ENCODE measurements around the gene MACC1.

The MACC1 gene, protein sequence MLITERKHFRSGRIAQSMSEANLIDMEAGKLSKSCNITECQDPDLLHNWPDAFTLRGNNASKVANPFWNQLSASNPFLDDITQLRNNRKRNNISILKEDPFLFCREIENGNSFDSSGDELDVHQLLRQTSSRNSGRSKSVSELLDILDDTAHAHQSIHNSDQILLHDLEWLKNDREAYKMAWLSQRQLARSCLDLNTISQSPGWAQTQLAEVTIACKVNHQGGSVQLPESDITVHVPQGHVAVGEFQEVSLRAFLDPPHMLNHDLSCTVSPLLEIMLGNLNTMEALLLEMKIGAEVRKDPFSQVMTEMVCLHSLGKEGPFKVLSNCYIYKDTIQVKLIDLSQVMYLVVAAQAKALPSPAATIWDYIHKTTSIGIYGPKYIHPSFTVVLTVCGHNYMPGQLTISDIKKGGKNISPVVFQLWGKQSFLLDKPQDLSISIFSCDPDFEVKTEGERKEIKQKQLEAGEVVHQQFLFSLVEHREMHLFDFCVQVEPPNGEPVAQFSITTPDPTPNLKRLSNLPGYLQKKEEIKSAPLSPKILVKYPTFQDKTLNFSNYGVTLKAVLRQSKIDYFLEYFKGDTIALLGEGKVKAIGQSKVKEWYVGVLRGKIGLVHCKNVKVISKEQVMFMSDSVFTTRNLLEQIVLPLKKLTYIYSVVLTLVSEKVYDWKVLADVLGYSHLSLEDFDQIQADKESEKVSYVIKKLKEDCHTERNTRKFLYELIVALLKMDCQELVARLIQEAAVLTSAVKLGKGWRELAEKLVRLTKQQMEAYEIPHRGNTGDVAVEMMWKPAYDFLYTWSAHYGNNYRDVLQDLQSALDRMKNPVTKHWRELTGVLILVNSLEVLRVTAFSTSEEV

DNA sequence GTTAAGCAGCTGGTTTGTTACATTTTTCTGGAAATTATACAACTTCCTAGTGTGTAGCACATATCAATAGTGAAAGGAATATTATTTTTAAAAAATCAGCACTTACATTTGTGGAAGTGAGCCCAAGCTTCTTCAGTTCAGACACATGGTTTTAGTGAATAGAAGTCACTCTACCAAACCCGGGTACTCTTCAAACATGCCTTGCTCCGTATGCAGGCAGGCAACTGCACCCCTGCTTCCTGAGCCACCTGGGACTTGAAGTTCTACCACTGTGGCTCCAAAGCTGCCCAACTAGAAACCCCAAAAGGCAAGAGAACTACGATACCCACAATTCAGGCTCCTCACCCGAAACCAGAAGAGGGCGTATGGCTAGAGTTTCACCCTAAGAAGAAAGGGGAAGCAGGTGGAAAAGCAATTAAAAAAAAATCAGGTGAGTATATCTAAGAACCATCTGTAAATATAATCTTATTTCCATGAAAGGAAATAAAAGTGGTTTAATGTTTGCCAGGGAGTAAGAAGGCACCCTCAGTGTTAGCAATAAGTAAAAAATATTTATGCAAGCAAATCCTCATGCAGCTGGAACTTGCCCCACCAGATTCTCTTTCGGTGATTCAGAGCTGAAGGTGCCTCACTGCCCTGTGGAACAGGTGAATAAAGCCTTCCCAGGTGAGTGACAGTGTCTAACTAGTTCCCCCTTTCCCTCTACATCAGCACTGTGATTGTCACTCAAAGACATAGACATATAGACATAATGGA, at the start of gene MACC1:
MACC1 (minus strand) TSS at position 192 of the 756 bp plus-strand sequence. CDS start 55,522 bp downstream, outside the sequence.
- DNase-seq = no peak

DNA sequence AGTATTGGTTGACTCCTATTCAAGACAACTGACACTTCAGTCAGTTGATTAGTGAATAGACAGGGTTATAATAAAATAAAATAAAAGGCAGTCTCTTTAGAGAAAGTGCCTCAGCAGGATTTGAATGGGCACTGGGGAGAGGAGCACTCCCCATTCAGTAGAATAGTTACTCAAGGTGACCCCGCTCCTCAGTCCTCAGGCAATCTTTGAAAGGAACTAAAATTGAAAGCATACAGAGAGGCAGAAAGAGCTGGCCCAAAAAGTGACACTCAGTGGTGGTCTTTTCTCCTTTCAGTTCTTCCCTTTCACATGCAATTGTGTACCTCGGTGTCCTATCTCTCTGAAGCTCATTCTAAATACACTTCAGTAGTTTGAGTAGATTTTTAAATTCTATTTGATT, 47.4 kb upstream of the MACC1 start:
- no peak for DNase-seq

DNA sequence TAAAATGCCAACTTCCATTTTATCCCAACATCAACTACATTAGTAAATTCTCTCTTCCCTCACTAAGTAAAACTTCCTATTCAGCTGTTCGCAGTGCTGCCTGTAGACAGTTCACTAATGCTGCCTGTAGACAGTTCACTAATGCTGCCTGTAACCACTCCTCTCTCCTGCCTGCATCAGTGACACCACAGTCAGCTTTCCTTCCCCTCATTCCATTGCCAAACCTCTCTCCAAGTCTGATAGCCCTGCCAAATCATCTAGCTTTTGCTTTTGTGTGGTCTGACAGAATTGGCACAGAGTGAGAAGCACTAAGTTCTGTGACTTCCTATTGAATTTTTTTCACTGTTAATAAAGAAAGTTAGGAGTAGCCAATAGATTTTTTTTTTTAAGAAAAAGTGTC, 43.0 kb upstream of the MACC1 start:
- no peak for DNase-seq

DNA sequence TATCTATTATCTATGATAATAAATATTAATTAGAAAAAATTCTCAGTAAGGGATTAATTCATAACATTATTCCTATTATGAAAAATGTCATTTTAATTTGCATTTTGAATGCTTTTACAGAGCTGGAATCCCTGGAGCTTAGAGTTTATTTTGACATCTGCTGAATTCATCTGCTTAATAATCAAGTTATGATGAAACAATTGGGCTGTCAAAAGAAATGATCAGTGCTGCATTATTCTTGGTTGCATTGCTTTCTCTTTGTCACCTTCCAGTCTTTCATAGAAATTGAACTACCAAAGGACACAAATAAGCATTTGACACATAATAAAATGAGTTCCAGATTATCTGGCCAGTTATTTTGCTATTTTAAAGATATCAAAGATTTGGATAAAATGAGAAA, 40.0 kb upstream of the MACC1 start:
- DNase-seq = no peak

DNA sequence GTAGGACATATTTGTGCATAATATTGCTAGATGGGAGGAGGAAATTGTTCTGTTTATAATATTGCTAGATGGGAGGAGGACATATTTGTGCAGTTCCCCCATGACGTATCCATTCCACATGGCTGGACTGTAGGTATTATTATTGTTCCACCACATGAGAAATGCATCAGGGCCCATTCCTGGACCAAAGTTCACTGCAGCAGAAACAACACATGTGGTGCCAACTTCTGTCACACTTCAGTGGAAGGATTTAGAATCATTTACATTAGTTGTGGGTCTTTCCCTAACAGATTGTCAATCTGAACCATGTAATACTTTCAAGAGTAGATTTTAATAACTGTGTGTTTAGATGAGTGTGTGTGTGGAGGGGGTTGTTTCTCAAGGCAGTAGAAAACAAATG, 32.7 kb upstream of the MACC1 start:
- DNase-seq = no peak

DNA sequence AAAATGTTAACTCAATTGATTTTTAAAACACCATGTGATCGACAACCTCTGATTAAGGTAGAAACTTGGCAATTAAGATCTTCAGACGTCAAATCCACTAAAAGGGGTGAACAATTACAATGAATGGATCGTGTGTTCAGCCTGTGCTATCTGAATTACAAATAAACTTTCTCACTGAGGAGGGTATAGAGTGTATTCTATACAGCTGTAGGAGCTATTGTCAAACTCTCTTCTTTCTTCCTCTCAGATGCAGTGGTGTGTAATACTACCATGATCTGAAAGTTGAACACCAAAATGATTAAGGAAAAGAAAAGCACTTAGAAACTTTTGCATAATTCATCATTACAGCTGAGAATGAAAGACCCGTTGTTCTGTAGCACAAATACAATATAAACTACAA, 32.2 kb upstream of the MACC1 start:
- no peak for DNase-seq

DNA sequence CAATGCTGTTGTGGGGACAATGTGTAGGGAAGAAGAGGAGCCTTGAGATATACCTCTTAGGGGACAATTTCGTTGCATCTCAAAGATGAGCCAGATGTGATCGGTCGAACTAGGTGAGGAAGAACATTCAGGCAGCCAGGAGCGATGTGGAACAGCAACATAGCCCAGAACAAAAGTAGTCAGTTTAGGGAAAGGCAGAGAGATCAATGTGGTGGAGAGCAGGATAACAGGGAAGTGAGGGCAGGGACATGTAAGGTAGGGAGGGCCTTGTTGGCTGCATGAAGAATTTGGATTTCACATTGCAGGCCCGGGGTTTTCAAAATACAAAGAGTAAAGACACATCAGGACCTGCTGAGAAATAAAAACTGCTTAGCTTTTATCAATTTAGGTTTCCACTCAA, 29.1 kb upstream of the MACC1 start:
- DNase-seq = no peak

DNA sequence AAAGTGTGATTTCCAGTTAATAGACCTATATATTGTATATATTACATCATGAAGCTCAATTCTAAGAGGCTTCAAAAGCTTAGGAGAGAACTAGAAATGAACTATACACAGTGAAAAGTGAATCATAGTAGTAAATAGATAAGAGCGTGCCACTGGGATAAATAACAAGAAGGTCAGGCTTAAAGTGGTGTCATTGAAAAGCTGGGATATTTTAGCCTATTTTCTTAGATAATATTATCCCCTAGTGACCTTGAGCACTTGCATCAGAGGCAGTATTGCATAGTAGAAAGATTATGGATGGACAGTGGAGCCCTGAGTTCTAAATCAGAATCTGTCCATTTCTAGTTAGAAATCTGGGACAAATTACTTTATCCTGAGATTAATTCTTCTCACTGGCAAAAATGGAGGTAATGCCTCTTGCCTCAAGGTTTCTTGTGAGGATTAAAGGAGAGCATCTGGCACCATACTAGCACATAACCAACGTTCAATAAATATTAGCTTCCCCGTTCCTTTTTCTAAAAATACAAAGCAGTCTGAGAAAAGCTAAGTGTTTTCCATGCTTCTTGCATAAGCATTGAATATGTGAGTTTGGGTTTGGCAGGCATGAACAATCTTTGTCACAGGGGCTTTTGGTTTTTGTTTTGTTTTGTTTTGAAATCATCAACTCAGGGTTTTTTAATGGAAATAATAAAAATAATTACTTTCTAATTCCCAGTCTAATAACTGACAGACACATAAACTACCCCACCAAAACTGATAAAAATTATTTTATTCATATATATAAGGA, 27.3 kb upstream of the MACC1 start:
- DNase-seq = no peak

DNA sequence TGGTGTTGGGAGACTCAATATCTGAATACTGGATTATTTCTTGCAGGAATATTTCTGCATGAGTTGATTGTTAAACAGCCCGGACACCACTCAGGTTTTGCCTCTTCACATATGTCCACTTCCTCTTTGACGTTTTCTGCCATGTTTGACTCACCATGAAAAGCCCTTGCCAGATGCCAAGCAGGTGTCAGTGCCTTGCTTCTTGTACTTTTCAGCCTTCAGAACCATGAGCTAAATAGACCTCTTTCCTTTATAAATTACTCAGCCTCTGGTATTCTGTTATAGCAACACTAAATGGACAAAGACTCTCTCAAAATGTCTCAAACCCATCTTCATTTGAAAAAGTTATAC, 24.7 kb upstream of the MACC1 start:
- no peak for DNase-seq

DNA sequence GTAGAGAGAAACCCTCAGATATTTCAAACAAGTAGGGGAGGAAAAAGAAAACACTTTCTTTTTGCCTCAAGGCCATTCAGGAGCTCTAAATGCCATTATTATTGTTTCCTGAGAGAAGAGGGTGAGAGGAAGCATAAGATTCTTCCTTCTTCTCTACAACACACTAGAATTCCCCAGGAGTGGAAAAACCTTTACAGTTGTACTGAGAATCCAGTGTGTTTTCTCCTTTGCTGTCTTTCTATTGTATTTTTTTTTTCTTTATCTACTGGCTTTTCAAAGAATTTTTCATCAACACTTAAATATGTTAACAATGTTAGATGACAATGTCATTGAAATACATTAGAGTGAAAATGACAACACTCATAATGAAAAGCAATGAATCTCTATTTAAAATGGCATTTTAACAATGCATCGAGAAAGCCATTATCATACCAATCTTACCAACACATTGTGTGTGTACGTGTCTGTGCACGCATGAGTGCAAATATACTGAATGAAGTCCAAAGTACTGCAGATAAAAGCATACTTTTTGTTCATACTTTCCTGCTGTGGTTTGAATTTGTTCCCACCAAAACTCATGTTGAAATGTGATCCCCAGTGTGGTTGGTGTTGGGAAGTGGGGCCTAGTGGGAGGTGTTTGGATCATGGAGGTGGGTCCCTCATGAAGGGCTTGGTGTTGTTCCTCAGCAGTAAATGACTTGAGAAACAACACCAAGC, 24.2 kb upstream of the MACC1 start:
- DNase-seq = no peak

DNA sequence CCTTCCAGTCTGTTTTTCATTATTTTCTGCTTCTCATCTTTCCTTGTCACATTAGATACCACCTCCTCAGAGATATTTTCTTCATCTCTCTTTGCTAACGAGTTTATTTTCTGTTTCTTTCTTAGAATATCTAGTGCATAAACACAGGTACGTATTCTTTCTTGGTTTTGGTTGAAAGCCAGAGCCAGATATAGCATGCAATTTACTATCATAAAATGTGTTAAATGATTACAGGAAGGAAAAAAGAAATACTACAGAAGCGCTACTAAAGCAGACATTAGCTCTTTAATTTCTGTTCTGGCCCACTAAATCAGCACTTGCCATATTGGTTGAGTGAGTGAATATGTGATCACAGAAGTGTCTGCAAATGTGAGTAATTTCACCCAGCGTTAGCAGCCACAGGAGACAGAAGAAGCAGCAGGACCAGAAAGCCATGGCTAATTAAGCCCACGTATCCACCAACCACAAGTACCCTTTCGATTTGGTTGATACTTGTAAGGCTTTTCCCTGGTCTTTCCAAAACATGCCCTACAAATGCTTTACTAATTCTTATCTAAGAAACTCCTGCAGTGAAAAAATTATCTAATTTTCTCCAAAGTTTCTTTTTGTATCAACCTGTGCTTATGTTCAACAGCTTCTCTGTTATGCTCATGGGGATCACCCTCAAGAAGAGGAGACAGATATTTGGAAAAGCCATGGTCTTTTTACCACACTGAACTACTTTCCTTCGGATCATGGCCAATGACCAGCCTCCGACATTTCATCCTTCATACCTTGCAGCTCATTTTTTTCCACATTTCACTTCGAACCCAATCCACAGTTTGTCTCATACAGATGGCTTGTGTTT, 23.1 kb upstream of the MACC1 start:
- no peak for DNase-seq

DNA sequence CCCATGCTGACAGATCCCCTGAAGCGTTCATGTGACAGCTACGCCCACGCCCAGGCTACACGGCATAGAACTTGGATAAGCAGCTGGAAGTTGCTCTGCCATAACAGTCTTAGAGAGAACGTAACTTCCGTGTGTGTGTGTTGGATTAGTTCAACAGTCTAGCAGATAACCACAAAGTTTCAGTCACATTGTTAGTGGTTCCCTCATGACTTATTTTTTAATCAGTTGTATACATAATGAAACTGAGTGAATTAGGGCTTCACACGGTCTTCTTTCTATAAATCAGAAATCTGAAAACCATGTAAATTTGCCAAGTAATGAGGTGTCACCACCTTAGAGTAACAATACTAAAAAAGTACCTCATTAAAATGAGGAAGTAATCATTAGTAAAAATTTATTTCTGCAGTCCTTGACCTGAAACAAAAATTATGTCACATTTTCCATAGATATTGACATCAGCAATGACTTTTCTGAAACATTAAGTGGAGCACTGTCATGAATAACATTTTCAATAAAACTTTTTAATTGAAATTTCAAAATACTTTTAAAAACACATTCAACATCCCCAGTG, 21.7 kb upstream of the MACC1 start:
- DNase-seq = no peak

DNA sequence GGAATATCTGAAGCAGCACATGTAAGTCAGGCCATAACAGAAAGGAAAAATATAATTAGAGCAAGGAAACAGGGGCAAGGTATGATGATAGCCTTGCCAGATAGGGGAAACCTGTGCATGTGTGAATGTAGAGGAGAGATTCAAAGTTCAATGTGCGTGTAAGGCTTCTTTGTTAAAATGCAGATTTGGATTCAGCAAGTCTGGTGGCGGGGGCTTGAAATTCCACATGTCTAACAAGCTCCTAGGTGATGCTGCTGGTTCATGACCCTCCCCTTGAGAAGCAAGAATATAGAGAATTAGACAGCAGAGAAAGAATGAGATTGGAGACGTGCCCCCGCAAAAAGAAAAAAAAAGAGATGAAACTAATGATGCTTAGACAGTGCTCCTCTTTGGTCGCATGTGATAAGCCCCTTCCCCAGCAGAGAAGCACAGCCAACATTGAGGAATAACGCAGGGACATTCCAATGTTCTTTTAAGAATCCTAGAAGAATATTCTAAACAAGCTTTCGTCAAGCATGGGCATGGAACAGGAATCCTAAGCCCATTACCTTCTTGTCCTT, 21.1 kb upstream of the MACC1 start:
- no peak for DNase-seq

DNA sequence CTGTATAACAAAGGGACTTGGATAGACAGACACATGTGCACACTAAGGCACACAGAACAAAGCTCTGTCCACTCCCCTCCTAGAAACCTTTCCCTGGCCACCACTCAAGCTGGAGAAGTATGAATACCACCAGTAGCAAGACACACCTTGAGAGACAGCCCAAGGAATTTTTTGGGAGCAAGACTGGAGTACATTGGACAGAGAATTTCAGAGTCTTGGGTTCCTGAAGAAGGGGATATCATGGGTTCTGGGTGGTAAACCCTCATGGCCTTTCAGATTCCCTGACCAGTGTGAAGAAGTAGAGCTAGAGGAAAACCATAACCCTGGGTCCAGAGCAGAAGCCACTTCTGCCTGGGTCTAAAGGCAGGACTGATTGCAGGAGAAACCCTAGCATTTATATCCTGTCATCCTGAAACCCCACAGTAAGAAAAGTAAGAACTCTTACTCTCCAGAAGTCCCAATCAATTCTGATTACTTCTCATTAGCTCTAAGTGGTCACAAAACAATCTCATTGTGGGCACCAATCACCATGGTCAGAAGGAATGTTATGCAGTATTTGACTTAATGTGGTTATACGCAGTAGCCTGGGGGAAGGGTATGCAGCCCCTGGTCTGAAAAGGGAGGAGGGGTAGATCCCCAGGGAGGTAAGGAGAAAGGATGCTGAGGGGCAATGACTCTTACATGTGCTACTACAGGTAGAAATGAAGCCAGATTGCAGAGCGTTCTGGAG, 20.4 kb upstream of the MACC1 start:
- DNase-seq = no peak

DNA sequence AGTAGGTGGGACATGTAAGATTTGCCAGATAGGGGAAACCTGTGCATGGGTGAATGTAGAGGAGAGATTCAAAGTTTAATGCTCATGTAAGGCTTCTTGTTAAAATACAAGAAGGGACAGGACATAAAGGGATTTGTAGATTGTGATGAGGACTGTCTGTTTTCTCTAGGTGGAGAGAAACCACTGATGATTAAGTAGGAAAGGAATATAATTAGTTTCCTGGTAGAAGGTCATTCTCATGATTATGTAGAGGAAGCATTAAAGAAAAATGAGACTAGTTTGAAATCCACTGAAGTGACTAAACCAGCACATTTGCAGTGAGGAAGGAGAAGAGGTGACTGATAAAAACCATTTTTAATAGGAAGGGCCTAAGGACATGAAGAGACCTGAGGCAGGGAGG, 19.6 kb upstream of the MACC1 start:
- no peak for DNase-seq

DNA sequence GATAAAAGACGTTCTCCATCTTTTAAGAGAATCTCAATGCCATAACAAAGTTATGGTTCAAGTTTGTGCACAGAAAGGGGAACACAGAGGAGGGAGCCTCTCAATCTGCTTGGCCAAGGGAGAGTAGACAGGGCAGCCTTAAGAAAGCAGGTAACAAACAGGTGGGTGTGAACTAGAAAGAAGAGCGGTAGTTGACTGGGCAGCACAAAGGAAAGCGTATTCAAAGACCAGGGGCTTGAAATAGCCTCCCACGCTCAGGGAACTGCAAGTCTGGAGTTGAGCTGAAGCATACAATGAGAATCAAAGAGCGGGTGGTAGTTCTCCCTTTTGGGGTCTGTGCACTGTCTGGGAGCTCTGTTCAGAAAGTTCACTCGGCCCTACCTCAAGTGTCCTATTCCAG, 18.9 kb upstream of the MACC1 start:
- no peak for DNase-seq

DNA sequence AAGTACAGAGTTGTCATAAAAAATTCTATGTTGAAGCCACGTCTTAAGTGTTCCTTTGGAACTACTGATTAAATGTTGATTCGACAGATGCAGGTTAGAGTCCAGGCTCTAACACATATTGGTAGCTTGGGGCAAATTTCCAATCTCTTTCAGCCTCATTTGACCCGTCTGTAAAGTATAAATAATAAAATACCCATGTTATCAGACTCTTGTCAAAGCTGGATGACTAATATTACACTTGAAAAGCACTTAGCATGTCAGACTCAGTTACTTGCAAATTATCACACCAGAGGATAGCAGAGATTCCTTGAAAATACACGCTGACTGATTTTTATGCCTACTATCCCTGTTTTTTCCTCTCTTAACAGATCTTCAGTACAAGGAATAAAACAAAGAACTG, 18.1 kb upstream of the MACC1 start:
- no peak for DNase-seq

DNA sequence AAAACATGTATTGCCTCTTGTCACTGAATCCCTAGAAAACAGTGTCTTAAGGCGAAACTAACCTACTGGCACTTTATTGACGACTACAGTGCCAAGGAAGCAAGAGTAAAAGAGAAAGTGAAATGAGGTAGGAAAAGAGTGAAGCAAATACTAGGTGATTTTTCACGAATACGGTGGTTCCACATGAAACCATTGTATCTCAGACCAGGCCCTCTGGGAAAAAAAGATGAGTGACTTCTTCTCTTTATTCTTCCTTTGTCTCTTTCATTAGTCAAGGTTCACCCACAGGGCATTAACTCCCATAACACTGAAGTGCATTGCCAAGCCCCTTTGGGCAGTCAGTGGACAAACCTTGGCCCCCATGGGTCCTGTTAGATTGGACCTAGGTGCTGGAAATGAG, 16.2 kb upstream of the MACC1 start:
- DNase-seq = no peak

DNA sequence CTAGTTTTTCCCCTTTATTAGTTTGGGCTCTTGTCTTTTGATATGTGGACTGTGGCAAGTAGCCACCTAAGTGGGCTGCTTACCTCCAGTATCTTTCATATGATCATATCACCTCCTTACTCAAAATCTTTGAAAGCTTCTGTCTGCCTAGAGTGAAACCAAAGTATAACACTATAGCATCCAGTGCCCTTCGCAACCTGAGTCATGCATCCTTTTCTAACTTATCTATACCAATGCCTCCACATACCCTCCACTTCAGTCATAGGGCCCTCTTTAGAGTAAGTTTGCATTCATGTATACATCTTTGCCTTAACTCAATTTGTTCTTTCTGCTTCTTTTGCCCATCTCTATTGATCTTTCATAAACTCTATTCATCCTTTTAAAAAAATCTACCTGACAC, 15.7 kb upstream of the MACC1 start:
- no peak for DNase-seq
